ENCODE measurements around the gene KRTDAP. TPM values are rescaled to one million over a fixed set of nuclear protein-coding genes. Genes with fewer than 3 reads are reported as not detected.

KRTDAP gene
- total and polyA plus RNA-seq, 9 of the 15 experiments (the other 6 are each of a cell fraction or from before 2014, with no cell fraction given): not detected

GRCh38 chr19:35529241-35530218 is 39.3 kb upstream of the KRTDAP start:
- ChIA-PET CTCF (ENCODE audit: low intra/inter-chr PET ratio) (no interaction called here), POLR2A (interaction anchor here (0.5 to 0.6 kb wide), 2 partner anchors 34 to 128 kb away, joined by 3 read pairs; no protein-coding TSS in a partner anchor)
- no TSS peak for BruUV-seq (replicated peaks)
- in situ Hi-C loops (cut with MboI) (no loop called here), intact Hi-C loops (cut with micrococcal nuclease) (no loop called here)
- peaks cover 3 to 15% of the 10 kb centered on the region in 2 experiments; a peak in 3 of 5 replicates for H3K4me1 ChIP-seq (replicated peaks in 1 of 2; ENCODE audit: control insufficient read depth in 2 of 2, insufficient read depth in 2 of 2, low read length in 2 of 2)
- H3K4me2 ChIP-seq (ENCODE audit: insufficient read depth, low read length): no peak overlapping the region
- DNase-seq (ENCODE audit: extremely low read depth in 1 of 4, low spot score in 3 of 4) (no peak), FAIRE-seq (no peak), ATAC-seq (no peak)
- TF ChIP-seq NR4A1 (CRISPR knock-in tag; IDR thresholded peaks at IDR 0.05) (no peak), NR4A1 (tag; IDR thresholded peaks at IDR 0.05) (no peak), DDX20 (tag; IDR thresholded peaks at IDR 0.05; ENCODE audit: low read depth) (no peak), ZNF589 (CRISPR knock-in tag; IDR thresholded peaks at IDR 0.05; ENCODE audit: low read depth) (no peak), ZNF212 (CRISPR knock-in tag; IDR thresholded peaks at IDR 0.05) (no peak), HIVEP1 (CRISPR knock-in tag; IDR thresholded peaks at IDR 0.05) (no peak), ZKSCAN1 (IDR thresholded peaks at IDR 0.05; ENCODE audit: low read depth, low read length) (no peak), BRD4 (IDR thresholded peaks at IDR 0.05) (no peak)
- TF ChIP-seq, protein P1, sequence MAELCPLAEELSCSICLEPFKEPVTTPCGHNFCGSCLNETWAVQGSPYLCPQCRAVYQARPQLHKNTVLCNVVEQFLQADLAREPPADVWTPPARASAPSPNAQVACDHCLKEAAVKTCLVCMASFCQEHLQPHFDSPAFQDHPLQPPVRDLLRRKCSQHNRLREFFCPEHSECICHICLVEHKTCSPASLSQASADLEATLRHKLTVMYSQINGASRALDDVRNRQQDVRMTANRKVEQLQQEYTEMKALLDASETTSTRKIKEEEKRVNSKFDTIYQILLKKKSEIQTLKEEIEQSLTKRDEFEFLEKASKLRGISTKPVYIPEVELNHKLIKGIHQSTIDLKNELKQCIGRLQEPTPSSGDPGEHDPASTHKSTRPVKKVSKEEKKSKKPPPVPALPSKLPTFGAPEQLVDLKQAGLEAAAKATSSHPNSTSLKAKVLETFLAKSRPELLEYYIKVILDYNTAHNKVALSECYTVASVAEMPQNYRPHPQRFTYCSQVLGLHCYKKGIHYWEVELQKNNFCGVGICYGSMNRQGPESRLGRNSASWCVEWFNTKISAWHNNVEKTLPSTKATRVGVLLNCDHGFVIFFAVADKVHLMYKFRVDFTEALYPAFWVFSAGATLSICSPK (IDR thresholded peaks at IDR 0.05; ENCODE audit: borderline replicate concordance): no peak
- TF ChIP-seq, protein P2, sequence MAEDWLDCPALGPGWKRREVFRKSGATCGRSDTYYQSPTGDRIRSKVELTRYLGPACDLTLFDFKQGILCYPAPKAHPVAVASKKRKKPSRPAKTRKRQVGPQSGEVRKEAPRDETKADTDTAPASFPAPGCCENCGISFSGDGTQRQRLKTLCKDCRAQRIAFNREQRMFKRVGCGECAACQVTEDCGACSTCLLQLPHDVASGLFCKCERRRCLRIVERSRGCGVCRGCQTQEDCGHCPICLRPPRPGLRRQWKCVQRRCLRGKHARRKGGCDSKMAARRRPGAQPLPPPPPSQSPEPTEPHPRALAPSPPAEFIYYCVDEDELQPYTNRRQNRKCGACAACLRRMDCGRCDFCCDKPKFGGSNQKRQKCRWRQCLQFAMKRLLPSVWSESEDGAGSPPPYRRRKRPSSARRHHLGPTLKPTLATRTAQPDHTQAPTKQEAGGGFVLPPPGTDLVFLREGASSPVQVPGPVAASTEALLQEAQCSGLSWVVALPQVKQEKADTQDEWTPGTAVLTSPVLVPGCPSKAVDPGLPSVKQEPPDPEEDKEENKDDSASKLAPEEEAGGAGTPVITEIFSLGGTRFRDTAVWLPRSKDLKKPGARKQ (CRISPR knock-in tag; IDR thresholded peaks at IDR 0.05): no peak
- TF ChIP-seq, protein P3, sequence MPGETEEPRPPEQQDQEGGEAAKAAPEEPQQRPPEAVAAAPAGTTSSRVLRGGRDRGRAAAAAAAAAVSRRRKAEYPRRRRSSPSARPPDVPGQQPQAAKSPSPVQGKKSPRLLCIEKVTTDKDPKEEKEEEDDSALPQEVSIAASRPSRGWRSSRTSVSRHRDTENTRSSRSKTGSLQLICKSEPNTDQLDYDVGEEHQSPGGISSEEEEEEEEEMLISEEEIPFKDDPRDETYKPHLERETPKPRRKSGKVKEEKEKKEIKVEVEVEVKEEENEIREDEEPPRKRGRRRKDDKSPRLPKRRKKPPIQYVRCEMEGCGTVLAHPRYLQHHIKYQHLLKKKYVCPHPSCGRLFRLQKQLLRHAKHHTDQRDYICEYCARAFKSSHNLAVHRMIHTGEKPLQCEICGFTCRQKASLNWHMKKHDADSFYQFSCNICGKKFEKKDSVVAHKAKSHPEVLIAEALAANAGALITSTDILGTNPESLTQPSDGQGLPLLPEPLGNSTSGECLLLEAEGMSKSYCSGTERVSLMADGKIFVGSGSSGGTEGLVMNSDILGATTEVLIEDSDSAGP (CRISPR knock-in tag; IDR thresholded peaks at IDR 0.05): no peak
- no peak overlapping the region for H3K9ac ChIP-seq (ENCODE audit: insufficient read depth in 1 of 2, low read depth in 2 of 2, low read length in 2 of 2)
- no peaks in the 10 kb centered on the region for H3K9me1 ChIP-seq (ENCODE audit: control insufficient read depth, insufficient read depth, low read length)
- 1% methylated on average over 18 of the region's 19 CpGs for WGBS (ENCODE audit: insufficient coverage, low coverage, missing lambda C conversion rate)
- no peaks in the 10 kb centered on the region for H3K79me2 ChIP-seq (ENCODE audit: control insufficient read depth, insufficient read depth, low read length)
- H2AFZ ChIP-seq (ENCODE audit: low read depth, low read length): no peak overlapping the region
- no peak overlapping the region for H3K27ac ChIP-seq (ENCODE audit: extremely low read depth, low read depth, low read length)
- peaks cover 51 to 90% of the 10 kb centered on the region in 2 experiments for H3K27me3 ChIP-seq (ENCODE audit: control insufficient read depth in 2 of 2, insufficient read depth in 2 of 2, low read length in 2 of 2)
- H3K36me3 ChIP-seq (ENCODE audit: control insufficient read depth, insufficient read depth, low read length): no peaks in the 10 kb centered on the region
- no peaks in the 10 kb centered on the region for H3K9me3 ChIP-seq (replicated peaks; ENCODE audit: control insufficient read depth, insufficient read depth, low read depth, low read length)
- H4K20me1 ChIP-seq (replicated peaks; ENCODE audit: control insufficient read depth, insufficient read depth, low read length): peaks cover 11% of the 10 kb centered on the region
- no peak overlapping the region for H3K4me3 ChIP-seq

All from K562 (cell line).